GM19035 (cell line): ENCODE measurements around the gene THEMIS2.

ENCODE experiments used
- ATAC-seq: cut with Tn5 transposase; IDR thresholded peaks from one replicate; pipeline ENCODE4 v1.9.1; 2021; ENCODE audit not compliant: unreplicated experiment

Gene THEMIS2

DNA sequence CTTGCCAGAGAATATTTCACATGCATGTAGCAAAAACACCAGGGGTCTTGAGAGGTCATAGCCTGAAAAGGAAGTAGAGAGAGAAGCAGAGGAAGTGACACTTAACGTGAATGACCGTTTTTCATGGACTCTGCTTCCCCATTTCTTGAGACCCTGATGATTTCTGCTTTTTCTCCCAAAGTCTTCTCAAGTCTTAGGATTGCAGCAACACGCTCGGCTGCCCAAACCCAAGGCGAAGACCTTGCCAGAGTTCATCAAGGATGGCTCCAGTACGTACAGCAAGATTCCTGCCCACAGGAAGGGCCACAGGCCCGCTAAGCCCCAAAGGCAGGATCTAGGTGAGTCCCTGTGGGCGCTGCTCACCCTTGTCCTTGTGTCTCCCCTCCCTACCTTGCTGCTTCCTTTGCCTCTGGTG lies 12.8 kb downstream of the THEMIS2 start:
- ATAC-seq: no peak

DNA sequence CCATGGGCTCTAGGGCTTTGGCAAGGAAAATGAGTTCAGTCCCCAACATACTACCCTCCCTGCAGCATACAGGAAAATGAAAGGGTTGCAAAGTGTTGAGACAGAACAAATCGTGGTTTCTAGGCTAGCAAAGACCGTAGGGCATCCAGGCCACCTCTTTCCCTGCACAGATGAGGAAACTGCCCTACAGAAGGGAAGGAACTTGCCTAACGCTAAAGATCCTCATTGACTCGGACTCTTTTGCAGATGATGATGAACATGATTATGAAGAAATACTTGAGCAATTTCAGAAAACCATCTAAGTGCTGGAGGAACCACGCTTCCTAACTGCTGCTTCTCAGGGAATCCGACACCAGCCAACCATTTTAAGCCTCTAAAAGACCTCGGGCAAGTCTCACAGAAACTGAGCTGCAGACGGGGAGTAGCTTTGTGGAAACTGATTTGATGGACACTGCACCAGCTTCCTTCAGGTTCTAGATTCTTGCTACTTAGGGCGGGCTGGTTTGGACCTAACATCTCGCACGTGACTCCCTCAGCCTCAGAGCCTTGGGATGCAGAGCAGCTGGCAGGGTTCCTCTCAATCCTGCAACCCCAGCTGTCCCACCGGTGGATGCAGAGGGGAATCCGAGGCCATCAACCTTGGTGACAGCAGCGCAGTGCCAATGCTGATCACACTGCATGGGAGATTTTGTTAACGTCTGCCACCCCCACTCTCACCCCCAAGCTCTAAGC lies 13.4 kb downstream of the THEMIS2 start:
- ATAC-seq: no peak

DNA sequence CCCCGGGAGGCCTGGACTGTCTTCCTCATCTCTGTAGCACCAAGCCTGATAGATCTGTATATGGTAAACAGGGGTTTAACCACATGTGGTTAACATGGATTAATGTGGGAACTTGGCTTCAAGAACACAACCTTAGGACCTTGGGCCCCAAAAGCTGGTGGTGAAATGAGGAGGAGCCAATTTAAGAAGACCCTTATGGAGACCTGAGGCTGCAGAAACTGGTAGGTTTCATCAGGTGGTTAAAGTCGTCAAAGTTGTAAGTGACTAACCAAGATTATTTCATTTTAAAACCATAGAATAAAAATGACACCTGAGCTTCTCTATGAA lies 14.0 kb downstream of the THEMIS2 start:
- ATAC-seq: no peak

DNA sequence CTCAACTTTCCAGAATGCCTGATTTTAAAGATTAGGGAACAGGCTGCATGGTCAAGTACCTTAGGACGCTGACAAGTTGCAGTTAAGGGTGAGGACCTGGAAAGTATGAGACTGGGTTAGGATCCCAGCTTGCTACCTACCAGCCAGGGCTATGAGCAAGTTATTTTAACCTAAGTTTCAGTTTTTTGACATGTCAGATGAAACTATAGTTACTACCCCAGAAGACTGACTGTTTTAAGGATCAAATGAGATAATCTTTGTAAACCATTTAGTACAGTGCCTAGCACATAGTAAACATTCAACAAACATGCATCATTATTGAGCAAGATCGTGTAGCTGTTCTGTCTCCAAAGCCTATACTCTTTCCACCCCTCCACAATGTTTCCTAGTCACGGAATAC lies 14.4 kb downstream of the THEMIS2 start:
- ATAC-seq: no peak

DNA sequence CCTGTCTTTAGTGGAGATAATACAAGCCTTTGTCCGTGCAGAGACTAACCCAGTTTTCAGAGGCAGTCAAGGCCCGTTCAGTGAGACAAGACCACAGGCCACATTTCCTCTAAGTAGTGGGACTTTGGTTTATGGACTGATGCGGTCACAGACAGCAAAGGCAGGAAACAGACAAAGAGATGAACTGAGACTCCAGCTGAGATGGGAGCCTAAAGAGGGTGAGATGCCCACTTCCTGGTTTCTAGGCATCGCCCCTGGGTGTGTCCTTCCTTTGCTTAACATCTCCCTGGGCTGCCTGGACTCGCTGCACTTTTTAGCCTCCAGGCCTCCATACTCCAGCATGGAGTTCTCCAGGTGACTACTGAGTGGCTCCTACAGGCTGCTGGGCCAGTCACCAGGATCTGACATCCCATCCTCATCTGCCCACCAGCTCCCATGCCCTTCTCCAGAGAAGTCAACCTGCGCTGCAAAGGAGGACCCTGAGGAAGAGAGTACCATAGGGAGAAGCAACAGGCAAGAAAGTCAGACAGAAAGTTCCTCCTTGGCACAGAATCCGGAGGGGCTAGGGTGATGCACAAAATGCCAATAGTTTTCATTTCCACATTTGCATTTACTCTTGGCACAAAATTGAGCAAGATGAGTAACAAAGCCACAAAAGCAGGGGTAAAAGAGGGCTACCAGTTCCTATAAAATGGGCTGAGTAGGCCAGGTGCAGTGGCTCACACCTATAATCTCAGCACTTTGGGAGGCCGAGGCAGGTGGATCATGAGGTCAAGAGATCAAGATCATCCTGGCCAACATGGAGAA lies 15.1 kb downstream of the THEMIS2 start:
- no peak for ATAC-seq

DNA sequence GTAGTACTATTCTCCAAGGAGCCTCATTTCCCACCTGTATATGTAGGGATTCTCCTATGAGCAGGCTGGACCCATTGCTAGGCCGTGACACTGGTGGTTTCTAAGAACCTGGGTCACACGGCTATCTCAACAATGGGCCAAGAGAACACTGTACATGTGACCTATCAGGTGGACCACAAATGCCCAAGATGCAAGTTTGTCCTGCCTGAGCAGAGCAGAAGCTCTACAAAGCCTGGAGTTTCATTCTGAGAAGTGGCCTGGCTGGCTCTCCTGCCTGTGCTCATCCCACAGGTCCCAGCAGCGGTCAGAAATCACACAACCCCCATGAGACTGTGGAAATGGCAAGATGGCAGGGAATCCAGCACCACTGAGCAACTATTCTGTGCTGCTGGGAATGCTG lies 17.2 kb downstream of the THEMIS2 start:
- ATAC-seq: no peak

DNA sequence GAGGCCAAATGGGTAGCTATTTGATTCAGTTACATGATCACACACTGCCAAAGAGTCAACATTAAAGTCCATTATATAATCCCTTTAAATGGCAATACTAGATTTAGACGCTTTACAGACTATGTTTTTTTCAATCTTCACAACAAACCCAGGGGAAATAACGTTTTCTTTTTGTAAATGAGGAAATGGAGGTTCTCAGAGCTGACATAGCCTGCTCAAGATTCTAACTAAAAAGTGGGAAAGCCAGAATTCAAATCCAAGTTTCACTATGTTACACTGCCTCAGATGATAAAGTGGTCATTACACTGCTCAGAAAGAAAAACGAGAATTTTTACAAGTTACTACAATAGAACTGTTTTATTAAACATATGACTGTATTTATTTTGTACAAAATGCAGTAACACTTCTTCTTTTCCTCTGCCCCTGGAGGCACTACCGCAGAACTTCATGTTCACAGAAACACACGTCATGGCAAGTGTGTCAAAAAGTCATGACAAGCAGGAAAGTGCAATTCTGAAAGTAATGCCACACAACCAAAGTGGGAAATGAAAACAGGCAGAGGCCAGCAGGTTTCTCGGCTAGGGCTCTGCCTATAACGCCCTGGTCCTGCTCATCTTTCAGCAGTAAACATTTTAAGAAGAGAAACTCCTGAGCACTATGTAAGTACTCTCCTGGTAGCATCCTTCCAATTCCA lies 19.0 kb downstream of the THEMIS2 start:
- ATAC-seq: no peak

DNA sequence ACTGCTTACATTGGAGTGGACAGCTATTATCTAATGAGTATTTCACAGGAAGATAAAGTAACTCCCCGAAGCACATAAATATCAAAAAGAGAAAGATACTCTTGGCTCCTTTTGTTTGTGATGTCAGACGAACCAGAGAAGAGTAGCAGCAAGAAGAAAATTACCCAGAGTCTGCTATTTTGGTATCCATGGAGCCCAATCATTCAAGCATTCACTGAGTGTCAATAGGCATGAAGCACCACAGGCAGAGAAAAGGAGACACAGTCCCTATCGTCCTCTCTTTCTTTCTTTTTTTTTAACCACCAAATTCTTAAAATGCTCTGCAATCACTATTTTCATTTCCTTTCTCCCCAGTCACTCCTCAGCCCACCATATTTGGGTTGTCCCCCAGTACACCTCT lies 22.2 kb downstream of the THEMIS2 start:
- ATAC-seq: no peak

DNA sequence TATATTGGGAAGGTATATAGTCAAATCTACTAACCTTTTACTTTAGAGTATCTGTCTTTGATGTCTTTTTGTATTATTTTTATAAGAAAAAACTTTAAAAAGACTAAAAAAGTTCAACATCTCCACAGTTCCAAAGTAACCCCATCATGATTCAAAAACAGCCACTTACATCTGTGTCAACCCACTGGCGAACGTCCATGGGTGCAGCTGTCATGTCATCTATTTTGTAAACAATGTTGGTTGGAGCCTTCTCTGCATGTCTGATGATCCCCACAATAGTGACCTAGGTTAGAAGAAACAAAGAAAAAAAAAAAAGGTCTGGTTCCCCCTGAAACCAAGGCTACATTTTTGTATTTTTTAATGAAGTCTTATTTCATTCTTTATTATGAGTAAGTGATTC lies 34.4 kb downstream of the THEMIS2 start:
- no peak for ATAC-seq

DNA sequence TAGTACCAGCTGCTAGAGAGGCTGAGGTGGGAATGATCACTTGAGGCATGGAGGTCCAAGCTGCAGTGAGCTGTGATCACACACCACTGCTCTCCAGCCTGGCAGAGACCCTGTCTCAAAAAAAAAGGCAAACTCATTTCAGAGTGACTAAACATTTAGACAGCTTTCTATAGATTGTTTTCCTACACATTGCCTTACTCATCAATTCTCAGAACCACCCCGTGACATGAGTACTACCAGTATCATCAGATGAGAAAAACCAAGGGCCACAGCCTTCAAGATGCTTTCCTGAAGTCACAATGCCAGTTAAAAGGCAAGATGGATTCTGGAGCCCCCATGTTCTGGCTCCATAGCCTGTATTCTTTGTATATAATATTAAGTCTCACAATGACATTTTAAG lies 40.1 kb downstream of the THEMIS2 start:
- no peak for ATAC-seq

DNA sequence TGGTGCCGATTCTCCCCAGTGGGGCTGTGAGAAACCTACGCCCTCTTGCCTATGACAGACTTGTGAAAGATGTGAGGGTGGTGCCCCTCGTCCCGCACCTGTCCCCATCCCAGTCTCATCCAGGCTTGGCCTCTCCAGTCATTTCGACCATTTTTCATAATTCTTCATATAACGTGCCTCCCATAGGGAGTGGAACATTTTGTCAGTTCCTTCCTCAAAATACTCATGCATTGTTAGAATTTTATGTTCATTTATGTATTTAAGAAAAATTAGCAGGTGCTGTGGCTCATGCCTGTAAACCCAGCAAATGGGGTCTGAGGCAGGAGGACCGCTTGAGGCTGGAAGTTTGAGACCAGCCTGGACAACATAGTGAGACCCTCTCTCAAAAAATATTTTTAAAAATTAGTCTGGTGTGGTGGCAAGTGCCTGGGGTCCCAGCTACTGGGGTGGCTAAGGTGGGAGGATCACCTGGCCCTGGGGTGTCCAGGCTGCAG lies 42.8 kb downstream of the THEMIS2 start:
- no peak for ATAC-seq

DNA sequence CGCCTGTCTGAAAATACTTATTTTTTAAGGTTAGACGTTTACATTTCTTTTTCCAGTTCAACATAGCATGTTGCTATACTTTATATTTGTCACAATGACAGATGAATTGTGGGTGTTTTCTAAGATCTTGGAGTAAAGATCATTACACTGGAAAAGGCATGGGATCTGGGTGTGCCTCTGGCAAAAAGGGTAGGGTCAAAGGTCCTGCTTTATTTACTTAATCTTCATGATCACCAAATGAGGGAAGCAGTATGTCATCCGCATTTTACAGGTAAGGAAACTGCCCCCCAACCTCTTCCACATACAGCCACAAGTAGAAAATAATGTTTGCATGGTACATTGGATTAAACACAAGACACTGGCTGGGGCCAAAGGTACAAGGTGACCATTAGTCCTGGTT lies 49.9 kb downstream of the THEMIS2 start:
- no peak for ATAC-seq

DNA sequence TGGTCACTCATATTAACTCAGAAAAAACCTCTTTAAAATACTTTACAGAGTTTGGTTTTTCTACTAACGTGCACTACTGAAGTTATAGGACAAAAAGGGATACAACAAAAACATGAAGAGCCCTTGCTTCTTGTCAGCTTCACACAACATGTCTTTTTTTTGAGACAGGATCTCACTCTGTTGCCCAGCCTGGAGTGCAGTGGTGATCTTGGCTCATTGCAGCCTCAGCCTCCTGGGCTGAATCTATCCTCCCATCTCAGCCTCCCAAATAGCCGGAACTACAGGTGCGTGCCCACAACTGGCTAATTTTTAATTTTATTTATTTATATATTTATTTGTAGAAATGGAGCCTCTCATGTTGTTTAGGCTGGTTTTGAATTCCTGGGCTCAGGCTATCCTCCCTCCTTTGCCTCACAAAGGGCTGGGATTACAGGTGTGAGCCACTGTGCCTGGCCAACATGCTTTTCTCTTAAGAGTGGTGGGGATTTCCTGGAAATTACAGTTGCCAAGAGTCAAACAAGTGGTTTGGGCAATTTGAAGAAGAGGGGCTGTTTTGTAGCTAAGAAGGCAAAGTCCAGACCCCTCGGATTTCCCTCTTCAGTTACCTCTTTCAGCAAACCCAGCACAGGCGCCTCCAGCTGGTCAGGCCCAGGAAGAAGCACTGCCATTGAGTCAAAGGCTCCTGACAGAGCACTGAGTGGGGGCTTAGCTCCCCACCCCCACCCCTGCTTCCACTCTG lies 56.0 kb downstream of the THEMIS2 start:
- ATAC-seq: no peak

DNA sequence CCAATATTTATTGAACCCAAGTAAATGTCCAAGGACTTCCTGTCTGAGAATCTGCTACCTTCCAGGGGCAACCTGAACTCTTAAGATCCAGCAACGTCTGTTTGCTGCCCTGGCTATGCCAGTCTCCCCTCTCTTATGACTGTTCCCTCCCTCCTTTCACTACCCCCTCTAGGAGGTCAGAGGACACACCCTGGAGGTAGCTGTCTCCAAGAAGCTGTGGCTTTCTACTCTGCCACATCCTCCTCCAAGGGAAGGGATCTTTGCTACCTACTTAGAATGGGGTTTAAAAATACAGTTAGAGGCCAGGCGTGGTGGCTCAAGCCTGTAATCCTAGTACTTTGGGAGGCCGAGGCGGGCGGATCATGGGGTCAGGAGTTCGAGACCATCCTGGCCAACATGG lies 58.8 kb downstream of the THEMIS2 start:
- ATAC-seq: no peak

DNA sequence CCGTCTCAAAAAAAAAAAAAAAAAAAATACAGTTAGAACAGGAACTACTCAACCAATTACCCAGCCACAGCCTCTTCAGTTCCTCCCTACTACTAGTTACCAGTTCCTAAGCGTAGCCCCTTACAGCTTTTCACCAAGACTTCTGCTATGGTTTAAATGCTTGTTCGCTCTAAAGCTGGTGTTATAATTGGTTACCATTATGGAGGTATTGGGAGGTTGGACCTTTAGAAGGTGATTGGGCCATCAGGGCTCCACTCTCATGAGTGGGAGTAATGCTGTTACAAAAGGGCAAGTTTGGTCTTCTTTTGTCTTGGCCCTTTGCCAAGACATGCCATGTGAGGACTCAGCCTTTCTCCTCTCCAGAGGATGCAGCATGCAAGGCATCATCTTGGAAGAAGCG lies 59.4 kb downstream of the THEMIS2 start:
- ATAC-seq: no peak

DNA sequence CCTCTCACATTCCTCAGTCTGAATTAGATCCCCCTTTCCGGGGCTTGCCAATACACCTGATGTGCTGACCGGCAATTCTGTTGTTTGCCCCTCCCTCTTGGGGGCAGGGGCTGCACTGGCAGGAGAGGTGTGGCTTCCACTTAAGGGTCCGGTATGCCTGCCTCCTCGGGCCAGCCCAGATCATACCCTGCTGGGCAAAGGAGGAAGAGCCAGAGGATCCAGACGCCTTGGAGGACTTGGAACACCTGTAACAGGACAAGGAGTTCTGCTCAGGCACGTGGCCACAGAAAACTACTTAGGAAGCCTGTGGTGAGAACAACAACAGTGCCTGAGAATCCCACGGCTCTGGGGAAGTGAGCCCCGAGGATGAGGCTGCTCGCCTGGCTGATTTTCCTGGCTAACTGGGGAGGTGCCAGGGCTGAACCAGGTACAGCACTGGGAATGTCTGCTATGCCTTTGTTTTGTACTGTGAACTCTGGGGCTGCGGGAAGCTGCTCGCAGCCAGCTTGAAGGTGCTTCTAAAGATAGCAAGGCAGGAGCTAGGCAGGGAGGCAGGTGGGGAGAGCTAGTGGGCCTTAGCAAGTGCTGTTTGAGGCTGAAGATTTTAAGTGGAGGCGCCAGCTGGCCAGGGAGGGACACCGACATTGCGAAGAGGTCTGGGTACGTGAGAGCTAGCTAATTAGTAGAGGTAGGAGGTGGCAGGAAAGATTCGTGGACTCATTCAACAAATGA lies 62.6 kb downstream of the THEMIS2 start, which contains the start of gene SMPDL3B:
TSS of gene SMPDL3B (plus strand) at position 183 of the 732 bp plus-strand sequence. CDS start at position 367, 184 bp downstream.
- ATAC-seq: no peak

DNA sequence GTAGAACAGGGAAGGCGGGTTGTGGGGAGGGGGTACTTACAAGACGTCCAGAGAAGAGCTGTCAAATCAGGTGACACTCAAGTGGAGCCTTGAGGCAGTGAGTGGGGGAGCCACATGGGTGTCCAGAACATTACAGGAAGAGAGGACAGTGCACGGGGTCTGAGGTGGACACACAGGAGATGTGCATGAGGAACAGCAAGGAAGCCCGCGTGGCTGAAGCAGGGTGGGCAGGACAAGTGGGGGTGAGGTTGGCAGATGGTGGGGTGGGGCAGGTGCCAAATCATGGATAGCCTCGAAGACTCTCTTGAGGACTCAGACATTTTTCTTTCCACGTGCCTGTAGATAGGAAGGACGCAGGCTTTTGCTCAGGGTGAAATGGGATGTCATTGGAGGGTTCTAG lies 63.4 kb downstream of the THEMIS2 start:
- no peak for ATAC-seq
